HG03354 (cell line): ENCODE data around the gene PRR23E.

Source experiments
- ATAC-seq: cut with Tn5 transposase; IDR thresholded peaks from one replicate; pipeline ENCODE4 v1.9.1; 2021; ENCODE audit warnings: mild to moderate bottlenecking; ENCODE audit not compliant: unreplicated experiment, poor library complexity, severe bottlenecking

Gene PRR23E

GRCh38 chr3:127162947-127163645 lies 29.8 kb upstream of the PRR23E start:
- ATAC-seq: no peak

- ATAC-seq: no peak
Observed at GRCh38 chr3:127164615-127165014, 28.3 kb upstream of the PRR23E start.

- ATAC-seq: no peak
Observed at GRCh38 chr3:127165036-127165435, 27.9 kb upstream of the PRR23E start.

- no peak for ATAC-seq
Observed at GRCh38 chr3:127165694-127166485, 27.0 kb upstream of the PRR23E start.

- ATAC-seq: no peak
Observed at GRCh38 chr3:127166501-127167065, 26.3 kb upstream of the PRR23E start.

- no peak for ATAC-seq
Observed at GRCh38 chr3:127167315-127168043, 25.5 kb upstream of the PRR23E start.

GRCh38 chr3:127168271-127168670 lies 24.7 kb upstream of the PRR23E start:
- ATAC-seq: no peak

GRCh38 chr3:127170814-127171213 lies 22.1 kb upstream of the PRR23E start:
- no peak for ATAC-seq

- ATAC-seq: no peak
Observed at GRCh38 chr3:127171320-127171719, 21.6 kb upstream of the PRR23E start.

- no peak for ATAC-seq
Observed at GRCh38 chr3:127171721-127172120, 21.2 kb upstream of the PRR23E start.

GRCh38 chr3:127172211-127172610 lies 20.7 kb upstream of the PRR23E start:
- no peak for ATAC-seq

GRCh38 chr3:127172781-127173515 lies 20.0 kb upstream of the PRR23E start:
- ATAC-seq: no peak

- no peak for ATAC-seq
Observed at GRCh38 chr3:127173516-127174166, 19.3 kb upstream of the PRR23E start.

- ATAC-seq: no peak
Observed at GRCh38 chr3:127174284-127174683, 18.6 kb upstream of the PRR23E start.

GRCh38 chr3:127174715-127175140 lies 18.2 kb upstream of the PRR23E start:
- ATAC-seq: no peak

GRCh38 chr3:127175272-127175671 lies 17.7 kb upstream of the PRR23E start:
- no peak for ATAC-seq

GRCh38 chr3:127177226-127177625 lies 15.7 kb upstream of the PRR23E start:
- no peak for ATAC-seq

GRCh38 chr3:127180859-127181258 lies 12.1 kb upstream of the PRR23E start:
- ATAC-seq: no peak

GRCh38 chr3:127182431-127182830 lies 10.5 kb upstream of the PRR23E start:
- ATAC-seq: no peak
